ENCODE data around the gene TMEM238.

TMEM238 gene

GRCh38 chr19:55354698-55355212 lies 29.3 kb downstream of the TMEM238 start, which contains the start of gene COX6B2:
COX6B2 (minus strand) TSS chr19:55354719; CDS start chr19:55354521, 198 bp downstream.
- no peak for DNase-seq

- peak in 1 of 2 experiments; percentile 33 for DNase-seq
Measured at GRCh38 chr19:55353803-55354697, 30.0 kb downstream of the TMEM238 start.

- no peak for DNase-seq
Measured at GRCh38 chr19:55353356-55353802, 30.7 kb downstream of the TMEM238 start.

DNA sequence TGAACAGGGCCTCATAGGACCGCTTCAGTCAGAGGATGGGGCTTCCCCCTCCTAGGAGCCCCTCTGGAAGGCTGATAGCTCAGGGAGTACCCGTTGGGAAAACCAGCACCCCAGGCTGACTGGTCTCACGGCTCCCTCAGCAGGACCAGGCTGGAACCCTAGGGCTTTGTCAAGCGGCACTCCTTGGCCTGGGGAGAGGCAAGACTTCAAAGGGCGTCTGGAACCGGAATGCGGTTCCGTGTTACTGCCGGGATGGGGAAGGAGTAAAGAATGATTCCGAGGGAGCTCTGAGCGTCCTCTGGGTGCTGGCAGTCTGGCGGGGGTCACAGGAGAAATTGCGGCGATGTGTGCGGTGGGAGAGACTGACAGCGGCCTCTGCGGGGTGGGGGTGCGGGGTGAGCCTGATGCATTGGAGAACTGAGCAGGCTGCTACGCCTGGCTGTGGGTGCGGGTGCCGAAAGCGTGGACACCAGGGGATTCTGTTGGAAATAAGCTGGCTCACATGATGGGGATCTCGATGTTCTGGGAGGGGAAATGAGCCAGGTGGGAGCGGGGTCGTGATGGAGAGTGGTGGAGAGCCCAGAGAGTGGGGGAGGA lies 31.4 kb downstream of the TMEM238 start:
- no peak for DNase-seq

DNA sequence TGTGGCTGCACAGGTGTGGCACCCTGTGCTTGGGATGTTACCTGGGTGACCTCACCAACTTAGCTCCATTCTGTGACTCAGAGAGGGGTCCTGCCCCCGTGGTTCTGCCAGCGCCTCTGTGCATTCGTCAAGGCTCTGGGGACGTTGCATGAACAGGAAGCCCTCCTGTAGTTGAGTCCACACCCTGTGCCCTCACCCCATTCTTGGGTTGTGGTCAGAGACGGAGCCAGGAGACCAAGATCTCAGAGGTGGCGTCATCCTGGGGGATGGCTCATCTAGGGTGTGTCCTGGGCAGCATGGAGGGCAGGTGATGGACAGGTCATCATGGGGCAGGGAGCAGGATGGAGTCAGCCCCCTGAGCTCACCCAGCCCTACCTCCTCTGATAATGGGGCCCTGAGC lies 32.1 kb downstream of the TMEM238 start:
- no peak for DNase-seq

DNA sequence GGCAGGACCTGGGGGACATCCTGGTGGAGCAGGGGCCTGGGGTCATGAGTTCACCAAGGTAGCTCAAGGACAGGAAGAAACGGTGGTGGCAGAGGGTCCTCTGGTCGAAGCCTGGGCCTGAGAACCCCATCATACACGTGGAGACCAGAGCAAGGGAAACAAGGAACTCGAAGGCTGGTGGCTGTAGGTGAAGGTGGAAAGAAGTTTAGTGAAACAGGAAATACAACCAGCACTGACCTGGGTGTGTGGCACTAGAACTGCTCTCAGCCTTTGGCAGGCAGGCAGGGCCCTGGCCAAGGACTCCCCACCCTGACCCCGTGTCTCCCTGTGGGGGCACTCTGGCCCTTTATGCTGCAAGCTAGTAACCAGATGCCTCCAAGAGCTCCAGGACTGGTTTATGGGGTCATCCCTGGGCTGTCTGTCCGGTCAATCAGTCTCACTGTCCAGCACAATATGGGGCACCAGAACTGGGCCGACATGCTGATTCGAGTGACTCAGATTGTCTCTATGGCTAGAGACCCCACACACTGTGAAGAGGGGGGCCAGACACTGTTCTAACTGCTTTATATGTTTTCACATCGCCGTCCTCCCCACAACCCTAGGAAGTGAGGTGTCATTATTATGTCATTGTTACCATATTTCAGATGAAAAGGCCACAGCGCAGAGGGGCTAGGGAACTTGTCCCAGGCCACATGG lies 33.3 kb downstream of the TMEM238 start:
- DNase-seq, result no peak

GRCh38 chr19:55348317-55349034 lies 35.6 kb downstream of the TMEM238 start:
- DNase-seq, result no peak

DNA sequence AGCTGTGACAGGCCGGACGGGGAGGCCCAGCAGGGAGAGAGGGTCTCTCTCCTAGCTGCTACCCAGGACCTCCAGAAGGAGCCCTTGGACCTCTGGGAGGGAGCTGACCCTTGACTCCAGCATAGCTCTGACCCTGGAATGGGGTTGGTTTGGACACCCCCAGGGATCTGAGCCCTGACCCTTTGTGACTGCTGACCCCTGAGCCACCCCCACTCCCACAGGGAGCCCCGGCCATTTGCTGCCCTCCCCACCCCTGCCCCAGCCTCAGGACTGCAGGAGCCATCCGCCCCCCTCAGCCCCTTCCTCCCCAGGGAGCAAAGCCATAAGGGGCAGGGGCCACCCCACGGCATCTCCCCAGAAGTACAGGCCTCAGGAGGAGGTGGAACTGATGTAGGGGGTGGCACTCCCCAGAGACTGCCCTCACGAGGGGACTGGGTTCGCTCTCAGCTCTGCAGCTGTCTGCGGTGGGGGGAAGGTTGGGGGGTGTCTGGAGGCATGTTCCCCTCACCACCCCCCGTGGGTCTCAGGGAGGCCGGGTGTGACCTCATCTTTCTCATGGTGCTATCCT lies 36.6 kb downstream of the TMEM238 start:
- DNase-seq, result no peak

DNA sequence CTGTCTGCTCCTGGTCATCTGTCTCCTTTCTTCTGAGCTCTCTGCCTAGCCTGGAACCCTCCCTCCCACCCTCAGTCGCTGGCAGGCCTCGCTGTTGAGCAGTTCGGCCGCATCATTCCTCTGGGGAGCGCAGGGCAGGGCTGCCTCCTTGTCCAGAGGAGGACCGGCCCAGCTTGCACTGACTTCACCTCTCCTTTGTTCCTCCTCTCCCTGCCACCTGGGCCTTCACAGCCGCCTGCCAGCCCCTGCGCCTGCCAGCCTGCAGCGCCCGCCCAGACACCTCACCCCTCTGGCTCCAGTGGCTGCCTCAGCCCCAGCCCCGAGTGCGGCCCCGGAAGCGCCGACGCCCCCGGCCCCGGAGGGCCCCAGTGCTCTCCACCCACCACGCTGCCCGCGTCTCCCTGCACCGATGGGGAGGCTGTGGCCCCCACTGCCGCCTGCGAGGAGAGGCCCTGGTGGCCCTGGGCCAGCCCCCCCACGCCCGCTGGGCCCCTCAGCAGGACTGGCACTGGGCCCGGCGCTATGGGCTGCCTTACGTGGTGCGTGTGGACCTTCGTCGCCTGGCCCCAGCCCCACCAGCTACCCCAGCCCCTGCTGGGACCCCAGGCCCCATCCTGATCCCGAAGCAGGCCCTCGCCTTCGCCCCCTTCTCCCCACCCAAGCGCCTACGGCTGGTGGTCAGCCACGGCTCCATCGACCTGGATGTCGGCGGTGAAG lies 37.2 kb downstream of the TMEM238 start:
- DNase-seq, result no peak

GRCh38 chr19:55345818-55346724 lies 38.0 kb downstream of the TMEM238 start:
- DNase-seq, result no peak

DNA sequence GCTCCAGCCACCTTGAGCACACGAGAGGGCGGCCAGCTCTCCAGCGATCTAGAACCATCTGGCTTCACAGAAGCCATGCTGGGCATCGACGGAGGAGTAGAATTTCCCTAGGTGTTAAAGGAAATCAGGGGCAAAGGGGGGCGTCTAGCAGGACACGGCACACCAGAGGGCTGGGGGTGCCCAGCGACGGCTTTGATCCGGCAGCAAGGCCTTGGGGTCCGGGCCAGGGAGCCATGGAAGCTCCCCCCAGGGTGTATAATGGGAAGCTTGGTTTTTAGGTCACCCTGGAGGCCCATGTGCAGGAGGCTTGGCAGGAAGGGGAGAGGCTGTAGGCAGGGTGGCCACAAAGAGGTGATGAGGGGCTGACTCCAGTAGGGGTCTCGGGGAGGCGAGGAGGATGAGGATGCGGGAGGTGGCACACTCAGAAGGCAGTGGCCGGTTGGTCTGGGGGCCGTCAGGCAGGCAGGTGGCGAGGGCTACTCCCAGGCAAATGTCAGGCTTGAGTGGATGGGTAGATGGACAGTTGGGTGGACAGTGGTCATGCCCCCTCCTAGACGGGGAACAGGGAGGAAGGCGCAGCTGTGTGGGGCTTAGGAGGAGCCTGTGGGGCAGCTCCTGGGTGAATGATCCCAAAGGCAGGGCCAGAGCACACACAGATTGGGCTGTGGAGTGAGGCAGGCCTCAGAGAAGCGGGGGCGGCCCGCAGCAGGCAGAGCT lies 38.8 kb downstream of the TMEM238 start:
- DNase-seq, result no peak

DNA sequence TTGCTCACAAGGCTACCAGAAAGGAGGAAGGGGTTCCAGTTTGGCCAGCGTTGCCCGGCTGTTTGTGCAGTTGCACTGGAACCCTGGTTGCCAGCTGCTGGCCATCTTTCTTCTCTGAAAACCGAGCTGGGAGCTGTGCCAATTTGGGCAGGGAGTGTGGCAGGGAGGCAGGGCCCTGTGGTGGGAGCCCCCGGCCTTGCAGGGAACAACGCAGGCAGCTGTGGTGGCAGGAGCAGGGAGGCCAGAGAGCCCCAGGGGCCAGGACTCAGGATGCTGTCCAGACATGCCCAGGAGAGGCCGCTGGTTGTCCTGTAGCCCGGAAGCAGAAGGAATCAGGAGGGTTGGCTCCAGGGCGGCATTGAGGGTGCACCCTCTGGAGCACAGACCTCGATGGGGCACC lies 39.6 kb downstream of the TMEM238 start:
- DNase-seq, result no peak

DNA sequence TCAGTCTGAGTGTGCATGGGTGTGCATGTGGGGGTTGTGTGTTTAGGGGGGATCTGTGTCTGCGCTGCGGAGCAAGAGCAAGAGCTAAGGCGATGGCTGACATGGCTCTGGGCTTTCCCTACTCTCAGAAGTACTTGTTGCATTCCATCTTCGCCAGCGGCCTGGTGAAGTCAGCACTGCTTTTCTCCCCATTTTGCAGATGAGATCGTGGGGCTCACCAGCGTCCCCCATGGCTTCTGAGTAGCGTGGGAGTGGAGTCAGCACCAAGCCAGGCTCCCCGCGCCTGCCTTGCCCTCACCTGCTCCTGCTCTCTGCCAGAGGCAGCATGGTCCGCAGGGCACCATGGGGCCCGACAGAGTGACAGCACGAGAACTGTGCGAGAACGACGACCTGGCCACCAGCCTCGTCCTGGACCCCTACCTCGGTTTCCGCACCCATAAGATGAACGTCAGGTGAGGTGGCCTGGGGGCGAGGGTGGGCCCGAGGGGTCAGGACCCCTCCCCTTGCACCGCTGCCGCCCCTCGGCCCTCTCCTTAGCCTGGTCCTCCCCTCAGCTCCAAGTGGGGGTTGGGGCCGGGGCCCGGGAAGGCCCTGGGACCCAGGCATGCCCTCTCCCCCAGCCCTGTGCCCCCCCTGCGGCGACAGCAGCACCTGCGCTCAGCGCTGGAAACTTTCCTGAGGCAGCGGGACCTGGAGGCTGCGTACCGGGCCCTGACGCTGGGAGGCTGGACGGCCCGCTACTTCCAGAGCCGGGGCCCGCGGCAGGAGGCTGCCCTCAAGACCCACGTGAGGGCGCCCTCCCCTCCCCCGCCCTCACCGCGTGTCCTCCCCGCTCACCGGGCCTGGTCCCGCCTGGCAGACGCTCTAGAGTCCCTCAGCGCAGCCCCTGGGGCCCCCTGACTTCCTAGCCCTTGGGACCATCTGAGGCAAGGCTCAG lies 42.2 kb downstream of the TMEM238 start:
- no peak for DNase-seq

DNA sequence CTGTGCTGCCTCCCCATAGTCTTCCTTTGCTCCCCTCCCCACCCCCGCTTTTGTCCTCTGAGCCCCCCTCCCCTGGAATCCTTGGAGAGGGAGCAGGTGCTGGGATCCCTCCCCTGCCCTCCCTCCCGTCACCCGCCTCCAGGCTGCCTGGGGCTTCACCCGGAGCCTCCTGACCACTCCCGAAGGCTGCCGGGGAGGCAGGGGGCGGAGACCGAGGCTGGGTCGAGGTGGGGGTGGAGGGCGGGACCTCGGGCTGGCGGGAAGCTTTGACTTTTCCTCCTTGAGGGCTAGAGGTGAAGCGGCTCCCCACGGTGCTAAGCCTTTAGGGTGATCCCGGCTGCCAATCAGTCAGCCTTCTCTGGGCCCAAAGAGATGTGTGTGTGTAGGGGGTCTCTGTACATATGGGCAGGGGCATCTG lies 42.9 kb downstream of the TMEM238 start:
- peak; percentile 88 to 89 for DNase-seq

DNA sequence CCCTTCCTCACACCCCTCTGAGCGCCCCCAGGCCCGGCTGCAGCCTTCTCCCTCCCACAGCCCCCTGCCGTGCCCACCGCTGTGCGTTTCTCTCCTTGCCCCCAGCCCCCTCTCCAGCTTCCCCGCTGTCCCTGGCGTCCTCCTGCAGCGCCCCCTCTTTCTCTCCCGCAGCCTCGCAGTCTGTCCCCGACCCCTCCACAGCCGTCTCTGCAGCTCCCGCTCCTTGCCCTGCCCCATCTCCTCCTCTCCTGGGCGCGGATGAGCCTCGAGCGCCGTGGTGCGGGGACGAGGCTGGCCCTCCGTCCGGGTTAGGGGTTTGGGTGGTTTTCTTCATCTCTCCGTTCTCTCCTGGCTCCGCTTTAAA lies 43.3 kb downstream of the TMEM238 start:
- peak in 1 of 2 experiments; percentile 89 for DNase-seq

DNA sequence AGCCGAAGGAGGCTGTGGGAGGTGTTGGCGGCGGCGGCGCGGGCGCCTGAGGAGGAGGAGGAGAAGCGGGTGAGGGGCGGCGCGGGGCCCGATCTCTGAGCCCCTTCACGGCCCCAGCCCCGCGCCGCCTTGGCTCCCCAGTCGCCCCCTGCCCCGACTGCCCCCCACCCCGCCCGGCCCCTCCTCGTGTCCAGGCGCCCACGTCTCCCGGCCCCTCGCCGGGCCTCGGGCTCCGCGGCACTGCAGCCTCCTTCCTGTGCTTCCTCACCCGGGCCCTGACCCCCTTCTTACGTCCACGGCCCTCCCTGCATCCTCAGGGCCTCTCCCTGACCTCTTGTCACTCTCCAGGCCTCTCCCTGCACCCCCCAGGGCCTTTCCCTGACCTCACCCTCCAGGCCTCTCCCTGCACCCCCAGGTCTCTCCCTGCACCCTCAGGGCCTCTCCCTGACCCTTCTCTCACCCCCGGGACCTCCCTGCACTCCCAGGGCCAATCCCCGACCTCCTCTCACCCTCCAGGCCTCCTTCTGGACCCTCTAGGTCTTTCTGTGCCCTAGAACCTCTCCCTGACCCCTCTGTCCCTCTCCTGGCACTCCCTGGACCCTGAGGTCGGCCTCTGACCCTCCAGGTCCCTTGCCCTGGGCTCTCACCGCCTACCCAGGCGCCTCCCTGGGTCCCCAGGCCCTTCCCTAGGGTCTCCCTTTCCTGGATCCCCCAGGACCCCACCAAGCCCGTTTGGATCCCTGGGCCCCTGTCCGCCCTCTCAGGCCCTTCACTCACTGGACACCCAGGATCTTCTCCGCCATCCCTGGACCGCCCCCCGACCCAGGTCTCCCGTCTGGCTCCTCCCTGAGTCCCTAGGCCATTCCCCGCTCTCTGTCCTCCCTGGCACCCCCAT lies 44.0 kb downstream of the TMEM238 start:
- DNase-seq, result no peak

DNA sequence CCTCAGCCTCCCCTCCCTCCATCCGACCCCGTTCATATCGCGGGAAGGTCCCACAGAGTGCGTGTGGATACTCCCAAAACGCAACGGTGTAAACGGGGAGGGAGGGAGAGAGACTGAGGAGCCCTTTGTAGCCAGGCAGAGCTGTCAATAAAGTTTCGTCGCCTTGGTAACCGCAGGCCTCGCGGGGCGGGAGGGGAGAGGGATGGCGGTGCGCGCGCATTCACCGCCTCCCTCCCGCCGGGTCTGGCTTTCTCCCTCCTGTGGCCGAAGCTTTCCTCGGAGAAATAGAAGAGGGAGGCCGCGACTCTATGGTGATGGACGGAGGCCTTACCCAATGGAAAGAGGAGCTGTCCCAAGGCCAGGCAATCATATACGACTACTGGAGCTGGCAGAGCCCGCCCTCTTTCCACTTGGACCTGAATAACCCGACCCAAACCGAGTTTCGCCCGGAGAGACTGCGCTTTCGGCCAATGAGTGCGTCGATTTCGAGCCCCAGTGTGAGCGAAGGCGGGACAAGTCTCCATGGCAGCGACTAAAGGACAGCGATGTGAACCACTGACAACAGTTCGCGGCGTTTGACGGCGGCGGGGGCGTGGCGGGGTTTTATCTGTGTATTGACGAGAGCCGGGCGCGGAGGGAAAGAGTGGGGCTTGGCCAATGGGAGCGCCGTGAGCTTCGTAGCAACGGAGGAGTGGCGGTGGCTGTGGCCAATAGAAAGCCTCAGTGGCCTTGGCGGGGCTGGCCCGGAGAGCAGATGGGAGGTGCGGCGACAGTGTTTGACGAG lies 44.8 kb downstream of the TMEM238 start, which contains the start of gene KMT5C:
Gene KMT5C (plus strand): TSS at position 772 of the 784 bp plus-strand sequence. CDS start 2,061 bp downstream, outside the sequence.
- DNase-seq, result peak; percentile 100

Measured in NCI-H187 (cell line).